DLD1 (cell line): ENCODE results near the gene PMFBP1.

Experiments used
- in situ Hi-C: cut with HindIII; loops from 2 replicates; pipeline ENCODE4 v1.10.0; 2017; ENCODE audit warnings: low sequenced_read_pairs

PMFBP1 gene

DNA sequence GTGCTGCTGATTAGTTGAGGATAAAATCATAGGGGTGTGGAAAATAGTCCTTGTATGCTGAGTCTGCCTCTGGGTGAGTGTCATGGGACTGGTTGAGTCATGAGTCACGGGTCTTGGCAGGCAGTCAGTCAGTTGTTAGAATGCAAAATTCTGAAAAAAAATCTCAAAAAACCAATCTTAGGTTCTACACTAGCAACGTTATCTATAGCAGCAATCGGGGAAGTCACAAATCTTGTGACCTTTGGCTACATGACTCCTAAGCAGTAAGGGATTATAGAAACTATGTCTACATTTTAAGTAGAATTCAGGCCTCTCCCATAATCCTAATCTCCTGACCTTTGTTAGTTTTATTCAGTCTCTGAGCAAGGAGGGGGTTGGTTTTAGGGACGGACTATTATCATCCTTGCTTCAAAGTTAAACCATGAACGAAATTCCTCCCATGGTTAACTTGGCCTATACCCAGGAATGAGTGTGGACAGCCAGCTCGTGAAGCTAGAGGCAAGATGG is 18.0 kb upstream of the PMFBP1 start:
- in situ Hi-C loops, result no loop called here

DNA sequence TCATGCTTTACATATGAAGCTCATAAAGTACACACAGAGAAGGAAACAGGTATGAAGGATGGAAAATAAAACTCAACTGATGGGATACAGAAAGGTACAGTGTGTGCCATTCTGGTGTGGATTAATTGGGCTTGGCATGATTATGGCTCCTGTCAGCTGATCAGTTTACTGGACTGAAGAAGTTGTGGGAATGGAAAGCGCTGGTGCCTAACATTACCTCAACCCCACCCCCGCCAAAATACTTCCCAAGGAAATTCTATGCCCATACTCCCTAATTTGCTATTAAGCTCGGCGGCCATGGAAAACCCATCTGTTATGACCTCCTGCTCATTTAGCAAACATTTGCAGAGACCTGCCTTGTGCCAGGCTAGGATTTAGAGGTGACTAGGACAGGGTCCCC is 16.6 kb upstream of the PMFBP1 start:
- in situ Hi-C loops, result no loop called here

- in situ Hi-C loops, result no loop called here
Measured at GRCh38 chr16:72187551-72187950, 15.6 kb upstream of the PMFBP1 start.

DNA sequence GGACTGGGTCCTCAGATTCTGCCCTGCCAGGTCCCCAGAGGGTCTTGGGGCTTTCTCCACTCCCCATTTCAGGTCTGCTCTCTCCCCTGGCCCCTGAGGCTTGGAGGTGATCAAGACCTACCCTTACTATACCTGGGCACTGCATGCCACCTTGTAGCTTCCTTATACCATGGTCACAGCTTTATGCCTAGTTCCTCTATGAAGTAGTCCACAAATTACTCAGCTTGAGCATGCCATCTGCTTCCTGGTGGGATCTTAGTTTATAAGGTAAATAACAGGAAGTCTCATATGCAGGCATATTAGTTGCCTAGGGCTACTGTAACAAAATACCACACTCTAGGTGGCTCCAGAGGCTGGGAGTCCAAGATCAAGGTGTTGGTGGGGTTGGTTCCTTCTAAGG is 11.0 kb upstream of the PMFBP1 start:
- in situ Hi-C loops, result no loop called here

- in situ Hi-C loops, result no loop called here
Measured at GRCh38 chr16:72179204-72179970, 7.4 kb upstream of the PMFBP1 start.

- in situ Hi-C loops, result no loop called here
Measured at GRCh38 chr16:72174726-72175125, 2.8 kb upstream of the PMFBP1 start.

- in situ Hi-C loops, result no loop called here
Measured at GRCh38 chr16:72173997-72174396, 2.0 kb upstream of the PMFBP1 start.

GRCh38 chr16:72171236-72171635 is 719 bp downstream of the PMFBP1 start:
- in situ Hi-C loops, result no loop called here

DNA sequence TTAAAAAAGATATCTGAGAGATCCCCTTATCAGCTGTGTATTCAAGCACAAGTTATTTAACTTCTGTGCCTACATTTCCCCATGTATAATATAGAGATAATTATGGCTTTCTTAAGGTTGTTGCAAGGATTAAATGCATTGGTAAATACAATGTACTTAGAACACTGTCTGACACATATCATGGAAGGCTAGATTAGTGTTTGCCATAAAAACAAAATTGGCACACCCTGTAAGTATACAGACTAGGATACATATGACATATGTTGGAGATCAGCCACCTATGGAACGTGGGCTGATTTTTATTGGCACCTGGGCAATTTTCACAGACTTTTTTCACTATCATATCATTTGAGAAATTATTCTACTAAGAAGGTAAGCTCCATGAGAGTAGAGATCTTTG is 2.2 kb downstream of the PMFBP1 start:
- in situ Hi-C loops, result no loop called here

DNA sequence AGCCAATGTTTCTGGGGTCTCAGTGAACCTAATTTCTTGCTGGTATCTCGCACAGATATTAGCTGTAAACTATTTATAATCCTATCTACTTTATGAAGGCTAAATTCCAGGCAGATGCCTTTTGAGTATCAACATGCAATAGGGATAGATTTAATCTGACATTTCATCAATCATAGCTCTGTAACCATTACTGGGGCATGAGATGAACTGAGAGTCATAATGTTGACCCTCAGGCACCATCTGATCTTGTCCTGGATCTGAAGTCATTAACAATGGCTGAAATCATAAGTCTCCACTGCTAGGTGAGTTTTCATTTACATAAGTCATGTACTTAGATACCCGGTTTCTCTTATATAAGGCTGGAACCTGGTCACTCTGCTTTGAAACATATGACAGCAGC is 3.6 kb downstream of the PMFBP1 start:
- in situ Hi-C loops, result no loop called here

GRCh38 chr16:72166954-72167561 is 4.9 kb downstream of the PMFBP1 start:
- in situ Hi-C loops, result no loop called here

DNA sequence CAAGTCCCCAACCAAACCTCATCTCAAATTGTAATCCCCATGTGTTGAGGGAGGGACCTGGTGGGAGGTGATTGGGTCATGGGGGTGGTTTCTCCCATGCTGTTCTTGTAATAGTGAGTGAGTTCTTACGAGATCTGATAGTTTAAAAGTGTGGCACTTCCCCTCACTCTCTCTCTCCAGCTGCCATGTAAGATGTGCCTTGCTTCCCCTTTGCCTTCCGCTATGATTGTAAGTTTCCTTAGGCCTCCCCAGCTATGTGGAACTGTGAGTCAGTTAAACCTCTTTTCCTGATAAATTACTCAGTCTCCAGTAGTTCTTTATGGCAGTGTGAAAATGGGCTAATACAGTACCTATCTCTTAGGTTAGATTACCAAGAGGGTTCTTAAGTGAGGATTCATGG is 5.8 kb downstream of the PMFBP1 start:
- in situ Hi-C loops, result no loop called here

- in situ Hi-C loops, result no loop called here
Measured at GRCh38 chr16:72164691-72165090, 7.3 kb downstream of the PMFBP1 start.

DNA sequence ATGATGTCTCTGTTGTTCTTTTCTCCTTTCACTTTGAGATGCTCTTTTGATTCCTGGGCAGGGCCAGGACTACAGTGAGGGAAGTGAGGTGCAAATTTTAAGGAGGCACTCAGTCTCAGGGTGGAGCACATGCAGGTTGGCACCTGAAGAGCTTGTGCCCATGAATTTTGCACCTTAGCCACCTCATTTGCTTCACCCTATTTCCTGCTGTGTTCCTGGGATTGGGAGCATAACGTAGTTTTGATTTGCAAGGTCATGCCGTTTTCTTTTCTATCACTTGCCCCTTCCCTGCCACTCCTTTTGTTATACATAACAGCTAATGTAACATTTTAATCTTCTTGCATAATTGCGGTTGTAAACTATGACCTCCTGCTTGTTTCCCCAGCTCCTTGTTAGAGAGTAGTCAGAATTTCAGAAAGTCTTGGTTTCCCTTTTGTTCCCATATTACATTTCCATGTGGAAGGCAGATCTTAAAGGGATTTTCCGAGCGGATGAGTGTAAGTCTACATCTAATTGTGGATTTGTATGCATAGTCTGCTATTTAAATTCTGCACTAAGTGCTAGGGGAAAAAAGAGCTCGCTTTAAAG is 9.8 kb downstream of the PMFBP1 start:
- in situ Hi-C loops, result no loop called here

DNA sequence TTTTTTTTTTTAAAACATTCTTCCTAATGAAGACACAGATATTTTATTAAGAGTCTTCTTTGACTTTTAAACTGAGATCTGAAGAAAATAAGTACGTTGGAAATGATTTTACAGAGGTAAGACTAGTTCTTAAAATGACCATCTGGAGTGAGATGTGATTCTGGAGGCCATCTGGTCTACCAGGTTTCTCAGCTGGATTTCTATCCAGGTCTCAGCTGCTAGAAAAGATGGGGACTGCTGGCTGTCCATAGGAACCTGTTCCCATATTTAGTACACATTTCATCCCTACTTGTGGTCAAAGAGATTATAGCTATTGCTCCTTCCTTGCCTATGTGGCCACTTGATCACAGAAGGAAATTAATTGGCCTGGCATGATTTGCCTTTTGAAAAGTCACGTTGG is 12.2 kb downstream of the PMFBP1 start:
- in situ Hi-C loops, result no loop called here

DNA sequence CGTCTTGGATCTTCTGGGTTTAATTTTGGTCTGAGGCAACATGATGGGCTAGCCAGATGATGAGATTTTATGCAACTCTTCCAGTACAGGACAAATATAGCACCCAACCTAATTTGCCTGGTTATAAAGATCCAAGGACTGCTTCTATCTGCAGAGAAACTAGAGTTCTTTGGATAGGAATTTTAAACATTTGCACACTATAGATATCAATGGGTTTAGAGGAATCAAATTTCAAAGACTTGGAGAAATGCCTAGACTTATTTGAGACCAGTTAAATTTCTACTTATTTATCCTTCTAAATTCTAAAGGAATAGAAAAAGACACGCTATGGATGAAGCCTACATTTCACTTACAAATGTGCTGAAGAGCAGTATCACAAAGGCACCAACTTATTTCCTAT is 12.6 kb downstream of the PMFBP1 start:
- in situ Hi-C loops, result no loop called here

GRCh38 chr16:72149676-72150464 is 22.1 kb downstream of the PMFBP1 start:
- in situ Hi-C loops, result no loop called here

GRCh38 chr16:72142476-72142875 is 29.5 kb downstream of the PMFBP1 start:
- in situ Hi-C loops, result no loop called here

DNA sequence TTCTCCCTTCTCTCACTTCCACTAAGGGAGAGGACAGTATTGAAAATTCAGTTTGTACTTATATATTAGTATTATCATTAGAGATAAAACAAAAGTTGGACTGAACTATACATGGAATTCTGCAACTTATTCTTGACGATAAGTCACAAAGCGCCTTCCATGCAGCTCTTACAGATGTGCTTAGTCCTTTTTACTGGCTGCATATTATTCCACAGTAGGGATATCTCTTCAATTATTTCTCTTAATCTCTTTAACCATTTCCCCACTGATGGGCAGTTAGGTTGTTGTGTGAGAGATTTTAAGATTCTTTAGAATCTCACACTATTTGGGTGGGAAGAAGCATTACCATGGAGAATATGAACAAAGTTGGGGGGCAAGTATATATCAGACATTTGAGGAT is 32.0 kb downstream of the PMFBP1 start:
- in situ Hi-C loops, result no loop called here

- in situ Hi-C loops, result no loop called here
Measured at GRCh38 chr16:72138064-72138572, 33.8 kb downstream of the PMFBP1 start.

GRCh38 chr16:72137380-72138063 is 34.4 kb downstream of the PMFBP1 start:
- in situ Hi-C loops, result no loop called here
